Right lung (tissue), 5 donors: ENCODE data around the gene ABHD16A. TPM values are rescaled to one million over a fixed set of nuclear protein-coding genes. Genes with fewer than 3 reads are reported as not detected.

ENCODE experiments used
- DNase-seq, 2 donors: peaks; one replicate each; pipeline ENCODE4 v3.0.0-alpha.2; 2013
- polyA plus RNA-seq, 5 donors: library from polyadenylated mRNA; unstranded; fragments of 120-200 nt; gene quantifications; one replicate each; pipeline versions ENCODE4 v1.2.1 to v1.2.3, GENCODE V29; 2013; ENCODE audit warnings: inconsistent platforms in 1 of 5, low replicate concordance in 1 of 5; ENCODE audit not compliant: insufficient read length in 5 of 5, insufficient read depth in 1 of 5

The ABHD16A gene
- polyA plus RNA-seq, 5 donors: 48.7 to 64.2 (median 59.9) TPM

GRCh38 chr6:31643818-31644454, 59.2 kb downstream of the ABHD16A start:
- no peak for DNase-seq

GRCh38 chr6:31642798-31643570, 60.1 kb downstream of the ABHD16A start:
- no peak for DNase-seq

- no peak for DNase-seq
These were observed 61.8 kb downstream of the ABHD16A start for GRCh38 chr6:31641370-31641769.

- DNase-seq: no peak
These were observed 62.5 kb downstream of the ABHD16A start for GRCh38 chr6:31640612-31641011.

GRCh38 chr6:31639449-31639861, 63.7 kb downstream of the ABHD16A start:
- DNase-seq: no peak

GRCh38 chr6:31639043-31639442, 64.1 kb downstream of the ABHD16A start:
- DNase-seq: no peak

Other genes starting within 250 kb of the ABHD16A start
- 1 to 10 TPM in 4 of 5 donors, under 1 TPM in 1; 0.75 to 3.3 (median 1.8) TPM for gene MICB, start 205.2 kb downstream of the ABHD16A start, polyA plus RNA-seq
- gene MCCD1, start 174.4 kb downstream of the ABHD16A start, polyA plus RNA-seq: under 1 TPM in 1 of 5 donors, not detected in 4; 0.16 TPM
- 100 to 1,000 TPM; 573 to 737 (median 621) TPM for gene DDX39B, start 161.3 kb downstream of the ABHD16A start, polyA plus RNA-seq
- 1 to 10 TPM; 2.6 to 6.4 (median 4.1) TPM for gene ATP6V1G2, start 156.7 kb downstream of the ABHD16A start, polyA plus RNA-seq
- 10 to 100 TPM; 16.7 to 26.2 (median 20.0) TPM for gene NFKBIL1, start 155.7 kb downstream of the ABHD16A start, polyA plus RNA-seq
- under 1 TPM; 0.16 to 0.52 (median 0.35) TPM for gene LTA, start 131.0 kb downstream of the ABHD16A start, polyA plus RNA-seq
- gene TNF, start 127.8 kb downstream of the ABHD16A start, polyA plus RNA-seq: under 1 TPM in 4 of 5 donors, not detected in 1; 0.21 to 0.48 (median 0.23) TPM
- 1 to 10 TPM; 2.4 to 4.7 (median 2.5) TPM for gene LTB, start 120.9 kb downstream of the ABHD16A start, polyA plus RNA-seq
- gene LST1, start 117.0 kb downstream of the ABHD16A start, polyA plus RNA-seq: 1 to 10 TPM; 5.4 to 9.2 (median 6.6) TPM
- gene NCR3, start 110.3 kb downstream of the ABHD16A start, polyA plus RNA-seq: under 1 TPM in 4 of 5 donors, not detected in 1; 0.21 to 0.73 (median 0.39) TPM
- 10 to 100 TPM; 18.6 to 25.9 (median 21.7) TPM for gene AIF1, start 88.1 kb downstream of the ABHD16A start, polyA plus RNA-seq
- 100 to 1,000 TPM; 128 to 193 (median 141) TPM for gene PRRC2A, start 82.6 kb downstream of the ABHD16A start, polyA plus RNA-seq
- gene BAG6, start 50.7 kb downstream of the ABHD16A start, polyA plus RNA-seq: 100 to 1,000 TPM; 171 to 262 (median 214) TPM
- gene APOM, start 47.4 kb downstream of the ABHD16A start, polyA plus RNA-seq: 10 to 100 TPM in 1 of 5 donors, 1 to 10 TPM in 4; 4.5 to 12.0 (median 6.3) TPM
- 10 to 100 TPM; 15.3 to 19.6 (median 16.6) TPM for gene C6orf47, start 42.5 kb downstream of the ABHD16A start, polyA plus RNA-seq
- 10 to 100 TPM; 17.9 to 23.6 (median 21.5) TPM for gene GPANK1, start 38.3 kb downstream of the ABHD16A start, polyA plus RNA-seq
- gene CSNK2B, start 37.2 kb downstream of the ABHD16A start, polyA plus RNA-seq: 100 to 1,000 TPM; 172 to 193 (median 189) TPM
- 10 to 100 TPM; 24.1 to 40.6 (median 31.2) TPM for gene LY6G5B, start 33.3 kb downstream of the ABHD16A start, polyA plus RNA-seq
- 1 to 10 TPM; 2.7 to 5.0 (median 4.4) TPM for gene LY6G5C, start 22.3 kb downstream of the ABHD16A start, polyA plus RNA-seq
- gene LY6G6F, start 3.5 kb upstream of the ABHD16A start, polyA plus RNA-seq: 1 to 10 TPM in 3 of 5 donors, under 1 TPM in 1, not detected in 1; 0.88 to 1.5 (median 1.2) TPM
- gene LY6G6D, start 12.0 kb upstream of the ABHD16A start, polyA plus RNA-seq: under 1 TPM in 3 of 5 donors, not detected in 2; 0.48 to 0.88 (median 0.80) TPM
- gene LY6G6C, start 18.4 kb upstream of the ABHD16A start, polyA plus RNA-seq: under 1 TPM; 0.39 to 0.93 (median 0.65) TPM
- gene MPIG6B, start 20.0 kb upstream of the ABHD16A start, polyA plus RNA-seq: 1 to 10 TPM; 2.4 to 3.8 (median 3.0) TPM
- 100 to 1,000 TPM; 137 to 213 (median 159) TPM for gene DDAH2, start 26.0 kb upstream of the ABHD16A start, polyA plus RNA-seq
- 100 to 1,000 TPM; 265 to 287 (median 272) TPM for gene CLIC1, start 33.2 kb upstream of the ABHD16A start, polyA plus RNA-seq
- 10 to 100 TPM; 27.3 to 45.6 (median 29.6) TPM for gene MSH5, start 36.7 kb upstream of the ABHD16A start, polyA plus RNA-seq
- gene SAPCD1, start 59.3 kb upstream of the ABHD16A start, polyA plus RNA-seq: 10 to 100 TPM in 1 of 5 donors, 1 to 10 TPM in 4; 6.6 to 12.2 (median 8.2) TPM
- 1 to 10 TPM; 1.6 to 3.7 (median 2.0) TPM for gene VWA7, start 74.0 kb upstream of the ABHD16A start, polyA plus RNA-seq
- gene VARS1, start 92.4 kb upstream of the ABHD16A start, polyA plus RNA-seq: 10 to 100 TPM; 32.5 to 52.1 (median 38.9) TPM
- 10 to 100 TPM; 78.9 to 89.9 (median 81.8) TPM for gene LSM2, start 103.6 kb upstream of the ABHD16A start, polyA plus RNA-seq
- gene HSPA1L, start 112.0 kb upstream of the ABHD16A start, polyA plus RNA-seq: 1 to 10 TPM; 2.9 to 4.6 (median 3.5) TPM
- gene HSPA1A, start 112.2 kb upstream of the ABHD16A start, polyA plus RNA-seq: 100 to 1,000 TPM in 2 of 5 donors, 10 to 100 TPM in 3; 56.8 to 137 (median 68.3) TPM
- gene HSPA1B, start 124.4 kb upstream of the ABHD16A start, polyA plus RNA-seq: 100 to 1,000 TPM in 2 of 5 donors, 10 to 100 TPM in 3; 63.8 to 137 (median 79.9) TPM
- gene NEU1, start 159.5 kb upstream of the ABHD16A start, polyA plus RNA-seq: 10 to 100 TPM; 22.3 to 31.1 (median 29.1) TPM
- 10 to 100 TPM; 10.2 to 24.4 (median 19.1) TPM for gene SLC44A4, start 175.7 kb upstream of the ABHD16A start, polyA plus RNA-seq
- 10 to 100 TPM; 59.7 to 83.8 (median 74.1) TPM for gene EHMT2, start 194.4 kb upstream of the ABHD16A start, polyA plus RNA-seq
- 10 to 100 TPM; 17.0 to 24.5 (median 21.3) TPM for gene ZBTB12, start 198.8 kb upstream of the ABHD16A start, polyA plus RNA-seq
- gene C2, start 224.4 kb upstream of the ABHD16A start, polyA plus RNA-seq: 1 to 10 TPM; 3.6 to 7.4 (median 6.0) TPM
- gene CFB, start 242.8 kb upstream of the ABHD16A start, polyA plus RNA-seq: 1 to 10 TPM; 2.1 to 8.6 (median 4.3) TPM